SKM-1 (cell line): ENCODE data around the gene UBE2O.
"Not testable (repeated sequence)": the region's sequence is repeated elsewhere in the genome, so short reads cannot be mapped to it uniquely, and the experiment has no call there.

Experiments
- DNase-seq: peaks from one replicate; lab custom pipeline; 2025; ENCODE audit not compliant: unreplicated experiment; lab: John Stamatoyannopoulos, UW

The UBE2O gene

DNA sequence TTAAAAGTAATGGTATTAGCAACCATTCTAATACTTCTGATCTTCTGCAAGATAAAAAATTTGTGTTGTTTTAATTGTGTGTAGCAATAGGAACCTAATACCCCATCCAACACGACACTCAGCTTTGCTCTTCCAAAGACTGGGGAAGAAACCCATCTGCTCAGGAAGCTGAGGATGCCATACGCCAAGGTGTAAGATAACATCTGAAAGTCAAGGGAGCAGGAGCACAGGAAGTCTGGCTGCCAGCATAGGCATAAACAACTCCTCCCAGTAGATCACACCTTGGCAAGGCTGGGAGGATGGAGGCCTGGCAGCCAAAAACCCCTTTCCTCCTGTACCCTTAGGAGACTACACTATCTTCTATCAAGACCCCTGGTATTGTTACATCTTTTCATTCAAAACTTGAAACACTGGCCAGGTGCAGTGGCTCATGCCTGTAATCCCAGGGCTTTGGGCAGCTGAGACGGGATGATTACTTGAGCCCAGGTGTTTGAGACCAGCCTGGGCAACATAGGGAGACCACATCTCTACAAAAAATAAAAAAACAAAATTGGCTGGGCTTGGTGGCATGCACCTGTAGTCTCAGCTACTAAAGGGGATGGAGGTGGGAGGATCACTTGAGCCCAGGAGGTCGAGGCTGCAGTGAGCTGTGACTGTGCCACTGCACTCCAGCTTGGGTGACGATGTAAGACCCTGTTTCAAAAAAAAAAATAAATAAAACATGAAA is 74.2 kb downstream of the UBE2O start:
- no peak for DNase-seq

DNA sequence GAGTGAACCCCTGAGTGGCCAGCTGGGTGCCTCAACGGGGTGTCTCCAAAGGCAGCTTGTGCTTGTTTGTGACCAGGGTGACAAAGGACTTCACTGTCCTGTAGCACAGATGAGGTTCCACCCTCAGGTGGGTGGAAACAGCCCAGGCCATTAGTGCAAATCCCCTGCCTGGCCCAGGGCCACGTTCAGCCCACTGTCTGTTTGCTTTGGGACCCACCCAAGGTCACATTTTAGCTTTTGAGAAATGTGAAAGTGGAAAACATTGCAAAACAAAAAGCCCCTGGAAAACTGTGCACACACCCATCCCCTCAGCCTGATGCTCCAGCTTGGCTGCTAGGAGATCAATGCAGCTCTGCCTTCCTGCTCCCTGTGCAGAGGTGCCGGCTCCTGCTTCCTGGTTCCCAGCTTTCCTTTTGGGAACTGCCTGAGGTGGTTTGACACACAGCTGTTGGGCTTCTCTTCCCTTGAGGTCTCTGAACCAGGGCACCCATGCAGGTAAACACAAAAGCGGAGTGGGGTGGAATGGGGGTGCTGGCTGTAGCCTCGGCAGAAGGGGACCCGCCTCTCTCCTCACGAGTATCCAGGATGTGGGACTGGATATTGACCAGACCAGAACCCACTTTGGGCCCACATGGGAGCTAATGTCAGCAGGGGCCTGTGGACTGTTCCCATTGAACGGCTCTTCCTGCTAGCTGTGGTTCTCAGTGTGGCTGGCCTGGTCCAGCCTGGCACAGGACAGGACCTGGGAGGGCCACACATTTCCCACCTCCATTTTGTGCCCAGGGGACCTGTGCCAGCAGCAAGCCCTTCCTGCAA is 76.4 kb downstream of the UBE2O start:
- no peak for DNase-seq

DNA sequence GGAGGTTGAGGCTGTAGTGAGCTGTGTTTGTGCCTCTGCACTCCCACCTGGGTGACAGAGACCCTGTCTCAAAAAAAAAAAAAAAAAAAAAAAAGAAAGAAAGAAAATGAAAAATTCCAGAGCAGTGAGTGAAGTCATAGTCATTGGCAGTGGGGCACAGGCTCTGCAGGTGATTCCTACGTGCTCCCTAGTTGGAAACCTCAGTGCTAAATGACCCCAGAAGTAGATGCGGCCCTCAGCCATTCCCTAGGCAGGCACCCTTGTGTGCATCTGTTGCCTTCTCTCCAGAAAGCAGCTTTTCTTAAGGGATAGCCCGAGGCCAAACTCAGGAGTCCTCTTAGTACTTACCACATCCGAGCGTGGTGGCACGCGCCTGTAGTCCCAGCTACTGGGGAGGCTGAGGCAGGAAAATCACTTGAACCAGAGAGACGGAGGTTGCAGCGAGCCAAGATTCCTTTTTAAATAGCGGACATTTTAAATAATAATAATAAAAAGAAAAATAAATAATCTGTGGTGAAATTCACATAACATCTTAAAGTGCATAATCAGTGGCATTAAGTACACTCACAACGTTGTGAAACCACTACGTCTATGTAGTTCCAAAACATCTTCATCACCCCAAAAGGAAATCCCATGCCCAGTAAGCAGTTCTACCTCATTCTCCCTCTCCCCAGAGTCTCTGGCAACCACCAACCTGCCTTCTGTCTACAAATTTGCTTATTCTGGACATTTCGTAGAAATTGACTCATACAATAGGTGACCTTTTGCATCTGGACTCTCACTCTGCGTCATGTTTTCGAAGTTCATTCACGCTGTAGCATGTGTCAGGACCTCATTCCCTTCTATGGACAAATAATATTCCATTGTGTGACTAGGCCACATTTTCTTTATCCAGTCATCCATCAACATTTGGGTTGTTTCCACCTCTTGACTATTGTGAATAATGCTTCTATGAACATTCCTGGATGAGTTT is 81.0 kb downstream of the UBE2O start:
- no peak for DNase-seq

DNA sequence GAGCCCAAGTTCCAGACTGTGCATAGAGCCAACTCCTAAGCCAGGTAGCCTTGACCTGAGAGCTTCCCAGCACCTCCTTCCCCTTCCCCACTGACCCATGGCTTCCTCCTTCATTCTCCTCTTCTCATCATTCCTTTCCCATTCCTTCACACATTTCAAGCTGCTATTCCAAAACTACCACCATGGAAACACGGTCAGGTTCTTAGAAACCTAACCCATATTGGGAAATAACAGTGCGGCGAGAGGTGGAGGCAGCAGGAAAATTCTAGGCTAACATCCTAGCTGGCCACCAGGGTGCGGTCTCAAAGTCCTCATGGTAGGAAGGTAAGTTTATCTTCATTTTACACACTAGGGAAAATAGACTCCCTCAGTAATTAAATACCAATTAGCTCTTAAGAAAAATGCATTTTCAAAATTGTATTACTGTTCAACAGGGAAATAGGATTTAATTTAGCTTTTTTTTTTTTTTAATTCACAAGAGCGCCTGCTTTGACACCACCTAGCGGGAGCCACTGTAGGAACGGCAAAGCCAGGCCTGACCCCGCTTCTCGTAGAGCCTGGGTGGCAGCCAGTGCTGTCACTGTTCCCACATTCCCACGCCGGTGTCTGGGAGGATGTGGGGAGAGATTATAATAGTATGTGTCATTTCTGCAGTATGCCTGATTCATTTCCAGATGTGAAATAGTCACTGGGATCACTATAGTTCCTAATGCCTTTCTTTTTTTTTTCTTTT is 82.5 kb downstream of the UBE2O start:
- DNase-seq: no peak

DNA sequence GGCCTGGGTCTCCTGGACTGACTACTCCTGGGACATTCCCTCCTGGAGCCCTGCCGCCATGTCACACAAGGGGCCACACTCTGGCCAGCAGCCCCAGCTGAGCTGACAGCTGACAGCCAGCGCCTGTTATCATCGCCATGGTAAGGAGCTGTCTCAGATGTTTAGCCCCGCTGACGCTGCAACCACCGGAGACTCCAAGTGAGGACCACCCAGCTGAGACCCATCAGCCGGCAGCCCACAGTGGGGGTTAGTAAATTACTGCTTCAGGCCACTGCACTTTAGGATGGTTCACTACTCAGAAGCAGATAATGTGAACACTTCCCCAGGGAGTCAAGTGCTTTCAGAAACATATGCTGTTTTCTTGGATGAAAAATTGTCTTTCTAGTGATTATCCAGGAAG is 83.1 kb downstream of the UBE2O start:
- DNase-seq: no peak

DNA sequence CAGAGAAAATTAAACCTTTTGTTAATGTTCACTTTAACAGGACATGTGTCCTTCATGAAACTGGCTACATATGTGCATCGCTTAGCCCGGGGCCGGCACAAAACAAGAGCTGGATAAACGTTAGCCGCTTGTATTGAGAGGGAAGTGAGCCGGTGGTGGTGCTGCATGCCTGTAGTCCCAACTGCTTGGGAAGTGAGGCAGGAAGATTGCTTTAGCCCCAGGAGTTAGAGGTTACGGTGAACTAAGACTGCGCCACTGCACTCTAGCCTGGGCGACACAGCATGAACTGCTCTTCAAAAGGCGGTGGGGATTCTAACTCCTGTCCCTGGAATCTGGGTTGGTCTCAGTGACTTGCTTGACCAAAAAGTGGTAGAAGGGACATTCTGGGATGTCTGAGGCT is 83.6 kb downstream of the UBE2O start:
- DNase-seq: no peak

DNA sequence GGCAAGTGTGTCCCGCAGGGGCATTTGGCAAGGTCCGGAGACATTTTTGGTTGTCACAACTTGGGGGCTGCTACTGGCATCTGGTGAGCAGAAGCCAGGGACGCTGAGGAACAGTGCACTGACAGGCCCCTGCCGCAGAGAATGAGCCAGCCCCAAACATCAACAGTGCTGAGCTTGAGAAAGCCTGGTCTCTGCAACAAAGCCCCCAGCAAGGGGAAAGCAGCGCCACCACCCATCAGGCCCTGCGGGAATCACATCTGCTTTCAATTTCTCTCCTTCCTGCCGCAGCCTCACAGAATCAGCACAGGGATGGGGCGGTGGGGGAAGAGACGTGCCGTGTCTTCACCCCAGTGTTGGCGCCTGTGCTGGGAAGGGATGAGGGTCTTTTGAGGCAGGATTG is 84.4 kb downstream of the UBE2O start:
- no peak for DNase-seq

DNA sequence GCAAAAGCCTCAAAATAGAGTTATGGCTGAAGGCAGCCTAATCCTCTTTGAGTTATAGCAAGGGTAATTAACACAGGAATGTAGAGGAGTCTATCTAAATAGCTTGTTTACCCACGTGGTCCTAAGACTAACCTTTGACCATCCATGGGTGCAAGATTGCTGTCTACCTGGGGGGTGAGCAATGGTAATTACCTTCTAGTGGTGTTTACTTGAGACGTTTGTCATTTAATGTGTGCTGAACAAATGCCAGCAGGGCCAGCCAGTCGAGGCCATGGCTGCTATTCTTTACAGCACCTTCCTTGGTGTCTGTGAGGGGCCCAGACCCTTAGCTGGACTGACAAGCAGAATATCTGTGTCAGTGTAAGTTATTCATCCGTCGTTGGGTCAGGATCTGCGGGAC is 85.3 kb downstream of the UBE2O start:
- DNase-seq: no peak

DNA sequence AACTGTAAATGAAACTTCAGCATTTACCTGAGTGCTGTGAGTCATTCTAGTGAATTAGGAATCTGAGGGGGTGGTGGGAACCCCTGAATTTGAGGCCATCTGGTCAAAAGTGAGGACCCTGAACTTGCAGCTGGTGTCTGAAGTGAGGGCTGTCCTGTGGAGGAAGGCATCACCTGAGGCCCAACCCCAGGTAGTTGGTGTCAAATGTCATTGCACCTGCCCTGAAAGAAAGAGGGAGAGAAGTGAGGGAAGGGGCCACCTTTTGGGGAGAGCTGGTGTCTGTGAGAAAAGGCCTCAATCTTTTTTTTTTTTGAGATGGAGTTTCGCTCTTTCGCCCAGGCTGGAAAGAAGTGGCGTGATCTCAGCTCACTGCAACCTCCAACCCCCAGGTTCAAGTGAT is 86.7 kb downstream of the UBE2O start:
- DNase-seq: no peak

DNA sequence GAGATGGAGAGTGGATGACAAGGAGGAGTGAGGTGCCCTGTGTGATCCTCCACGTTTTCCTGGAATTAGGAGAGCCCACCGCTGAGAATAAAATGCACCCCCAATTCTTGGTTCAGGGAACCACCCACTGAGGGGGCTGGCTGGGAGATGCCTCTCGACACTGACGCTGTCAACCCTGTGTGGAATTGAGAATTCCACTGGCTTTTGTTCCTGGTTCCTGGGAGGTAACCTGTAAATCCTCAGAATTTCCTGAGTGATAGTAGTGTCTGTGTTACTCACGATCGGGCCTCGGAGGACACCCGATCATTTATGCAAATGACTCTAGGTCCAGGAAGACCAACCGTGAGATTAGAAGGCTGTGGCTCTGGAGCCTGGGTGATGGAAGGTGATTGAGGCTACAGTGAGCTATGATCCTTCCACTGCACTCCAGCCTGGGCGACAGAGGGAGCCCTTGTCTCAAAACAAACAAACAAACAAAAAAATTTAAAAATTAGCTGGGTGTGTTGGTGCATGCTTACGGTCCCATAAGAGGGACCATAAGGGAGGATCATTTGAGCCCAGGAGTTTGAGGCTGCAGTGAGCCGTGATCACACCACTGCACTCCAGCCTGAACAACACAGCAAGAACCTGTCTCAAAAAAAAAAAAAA is 87.6 kb downstream of the UBE2O start:
- DNase-seq: no peak

DNA sequence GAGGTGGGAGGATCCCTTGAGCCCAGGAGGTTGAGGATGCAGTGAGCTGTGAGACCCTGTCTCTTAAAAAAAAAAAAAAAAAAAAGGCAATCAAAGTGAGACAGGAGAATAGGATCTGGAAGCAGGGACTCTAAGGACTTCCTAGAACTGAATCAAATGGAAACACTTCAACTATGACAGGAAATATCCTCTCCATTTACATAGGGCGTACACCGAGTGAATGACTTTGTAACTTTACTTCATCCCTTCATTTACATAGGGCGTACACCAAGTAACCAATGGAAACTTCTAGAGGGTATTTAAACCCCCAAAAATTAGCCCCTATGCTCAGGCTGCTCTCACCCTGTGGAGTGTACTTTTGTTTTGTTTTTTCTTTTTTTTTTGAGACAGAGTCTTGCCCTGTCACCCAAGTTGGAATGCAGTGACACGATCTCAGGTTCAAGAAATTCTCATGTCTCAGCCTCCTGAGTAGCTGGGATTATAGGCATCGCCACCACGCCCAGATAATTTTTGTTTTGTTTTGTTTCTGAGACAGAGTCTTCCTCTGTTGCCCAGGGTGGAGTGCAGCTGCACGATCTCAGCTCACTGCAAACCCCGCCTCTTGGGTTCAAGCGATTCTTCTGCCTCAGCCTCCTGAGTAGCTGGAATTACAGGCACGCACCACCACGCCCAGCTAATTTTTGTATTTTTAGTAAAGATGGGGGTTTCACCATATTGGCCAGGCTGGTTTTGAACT is 89.7 kb downstream of the UBE2O start:
- no peak for DNase-seq

DNA sequence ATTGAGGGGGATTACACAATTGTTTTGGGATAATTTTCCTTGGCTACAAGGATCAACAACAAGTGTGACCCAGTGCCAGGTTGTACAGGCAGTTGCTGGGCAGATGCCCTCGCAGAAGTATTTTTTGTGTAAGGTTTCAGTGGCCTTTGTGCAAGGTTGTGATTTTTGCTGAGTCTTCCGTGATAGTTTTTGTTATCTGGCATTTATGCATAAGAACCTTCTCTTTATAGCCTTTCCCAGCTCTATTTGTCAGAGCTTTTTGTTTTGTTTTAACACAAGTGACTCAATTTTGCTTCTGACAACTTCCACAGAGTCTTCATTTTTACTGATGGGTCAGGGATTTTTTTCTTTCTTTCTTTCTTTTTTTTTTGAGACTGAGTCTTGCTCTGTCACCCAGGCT is 92.5 kb downstream of the UBE2O start:
- DNase-seq: no peak

DNA sequence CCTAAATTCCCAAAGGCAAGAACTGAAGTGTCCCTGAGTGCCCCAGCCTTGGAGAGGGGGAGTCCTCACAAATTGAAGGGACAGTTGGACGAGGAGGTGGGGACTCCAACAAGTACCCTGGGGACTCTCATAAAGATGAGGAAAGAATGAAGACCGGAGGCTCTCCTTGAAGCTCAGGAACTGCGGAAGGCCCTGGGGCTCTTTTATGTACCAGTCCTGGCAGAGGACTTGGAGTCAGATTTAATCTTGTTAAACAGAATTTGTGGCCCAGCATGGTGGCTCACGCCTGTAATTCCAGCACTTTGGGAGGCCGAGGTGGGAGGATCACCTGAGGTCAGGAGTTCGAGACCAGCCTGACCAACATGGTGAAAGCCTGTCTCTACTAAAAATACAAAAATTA is 93.2 kb downstream of the UBE2O start:
- DNase-seq: not testable (repeated sequence)

DNA sequence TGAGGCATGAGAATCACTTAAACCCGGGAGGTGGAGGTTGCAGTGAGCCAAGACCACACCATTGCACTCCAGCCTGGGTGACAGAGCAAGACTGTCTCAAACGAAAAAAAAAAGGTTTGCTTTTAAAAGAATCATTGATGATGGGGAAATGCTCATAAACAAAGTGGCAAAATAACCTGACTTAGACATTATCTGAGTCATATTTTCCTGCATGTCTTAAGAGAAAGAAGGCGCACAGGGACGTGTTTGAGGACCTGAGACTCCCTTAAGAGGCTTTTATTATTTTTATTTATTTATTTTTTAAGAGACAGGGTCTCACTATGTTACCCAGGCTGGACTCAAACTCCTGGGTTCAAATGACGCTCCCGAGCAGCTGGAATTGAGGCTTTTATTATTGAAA is 93.6 kb downstream of the UBE2O start:
- no peak for DNase-seq

DNA sequence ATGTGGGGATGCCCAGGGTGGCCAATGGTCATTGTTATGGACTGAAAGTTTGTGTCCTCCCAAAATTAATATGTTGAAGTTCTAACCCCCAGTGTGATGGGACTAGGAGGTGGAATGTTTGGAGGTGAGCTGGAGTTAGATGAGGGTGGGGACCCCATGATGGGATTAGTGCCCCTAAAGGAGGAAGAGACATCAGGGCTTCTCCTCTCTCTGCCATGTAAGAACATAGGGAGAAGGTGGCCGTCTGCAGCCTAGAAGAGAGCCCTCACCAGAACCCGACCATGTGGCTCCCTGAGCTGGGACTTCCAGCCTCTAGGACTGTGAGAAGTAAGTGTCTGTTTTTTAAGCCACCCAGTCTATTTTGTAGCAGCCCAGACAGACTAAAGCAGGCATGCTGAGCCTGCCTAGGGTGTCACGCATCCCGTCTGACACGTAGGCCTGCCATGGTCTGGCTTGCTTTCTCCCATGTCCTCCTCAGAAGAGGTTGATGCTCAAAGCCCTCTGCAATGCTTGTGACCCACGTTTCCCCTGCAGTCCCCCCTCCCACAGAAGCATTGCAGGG is 95.3 kb downstream of the UBE2O start:
- DNase-seq: no peak

DNA sequence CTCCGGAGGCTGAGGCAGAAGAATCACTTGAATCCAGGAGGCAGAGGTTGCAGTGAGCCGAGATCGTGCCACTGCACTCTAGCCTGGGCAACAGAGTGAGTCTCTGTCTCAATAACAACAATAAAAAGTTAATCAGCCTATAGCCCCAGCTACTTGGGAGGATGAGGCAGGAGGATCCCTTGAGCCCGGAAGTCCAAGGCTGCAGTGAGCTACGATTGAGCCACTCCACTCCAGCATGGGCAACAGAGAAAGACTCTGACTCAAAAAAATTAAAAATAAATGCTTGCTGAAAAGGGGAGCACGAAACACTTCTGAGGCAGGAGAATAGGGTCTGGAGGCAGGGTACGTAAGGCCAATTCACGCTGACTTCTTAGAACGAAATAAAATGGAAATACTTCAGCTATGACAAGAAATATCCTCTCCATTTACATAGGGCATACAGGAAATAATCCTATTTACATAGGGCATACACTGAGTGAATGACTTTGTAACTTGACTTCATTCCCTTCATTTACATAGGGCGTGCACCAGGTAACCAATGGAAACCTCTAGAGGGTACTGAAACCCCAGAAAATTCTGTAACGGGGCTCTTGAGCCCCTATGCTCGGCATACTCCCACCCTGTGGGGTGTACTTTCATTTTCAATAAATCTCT is 96.0 kb downstream of the UBE2O start:
- DNase-seq: no peak

DNA sequence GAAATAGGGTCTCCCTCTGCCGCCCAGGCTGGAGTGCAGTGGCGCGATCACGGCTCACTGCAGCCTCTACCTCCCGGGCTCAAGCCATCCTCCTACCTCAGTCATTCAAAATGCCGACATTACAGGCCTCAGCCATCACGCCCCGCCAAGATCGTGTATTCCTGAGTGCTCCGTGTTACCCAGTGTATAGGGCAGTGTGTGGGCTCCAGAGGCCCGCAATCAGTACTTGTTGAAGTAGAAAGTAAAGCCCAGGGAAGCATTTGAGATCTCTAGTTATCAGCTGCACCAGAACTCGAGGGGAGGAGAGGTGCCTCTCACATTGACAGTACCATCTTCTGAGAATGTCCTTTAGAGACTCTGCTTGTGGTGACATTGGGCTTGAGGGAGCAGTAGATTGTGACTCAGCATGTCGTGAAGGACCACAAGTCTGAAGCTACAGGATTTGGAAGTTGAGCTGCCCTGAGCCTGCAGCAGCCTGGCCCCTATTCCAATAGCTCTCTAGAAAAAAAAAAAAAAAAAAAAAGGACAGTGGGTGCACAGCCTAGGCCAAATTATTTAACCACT is 98.1 kb downstream of the UBE2O start:
- no peak for DNase-seq

DNA sequence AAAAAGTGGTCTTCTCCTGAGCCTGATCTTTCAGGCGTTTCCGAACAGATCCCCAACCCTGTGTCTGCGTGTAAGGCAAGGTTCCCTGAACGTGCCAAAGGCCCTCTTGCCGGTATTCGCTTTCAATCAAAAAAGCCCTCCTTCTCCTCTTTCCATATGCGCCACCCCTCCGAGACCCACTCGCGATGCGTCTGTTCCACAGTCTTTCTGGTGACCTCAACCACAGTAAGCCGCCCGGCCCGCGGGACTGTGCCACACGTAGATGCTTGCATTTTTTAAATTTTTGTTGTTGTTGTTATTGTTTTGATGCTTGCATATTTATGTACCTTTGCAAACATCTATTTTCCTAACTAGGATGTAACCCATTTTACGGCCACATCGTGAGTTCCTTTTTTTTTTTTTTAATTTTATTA is 98.6 kb downstream of the UBE2O start:
- DNase-seq: no peak
